ENCODE data around the gene HP1BP3.
"Not testable (repeated sequence)": the region's sequence is repeated elsewhere in the genome, so short reads cannot be mapped to it uniquely, and the experiment has no call there.

The HP1BP3 gene

DNA sequence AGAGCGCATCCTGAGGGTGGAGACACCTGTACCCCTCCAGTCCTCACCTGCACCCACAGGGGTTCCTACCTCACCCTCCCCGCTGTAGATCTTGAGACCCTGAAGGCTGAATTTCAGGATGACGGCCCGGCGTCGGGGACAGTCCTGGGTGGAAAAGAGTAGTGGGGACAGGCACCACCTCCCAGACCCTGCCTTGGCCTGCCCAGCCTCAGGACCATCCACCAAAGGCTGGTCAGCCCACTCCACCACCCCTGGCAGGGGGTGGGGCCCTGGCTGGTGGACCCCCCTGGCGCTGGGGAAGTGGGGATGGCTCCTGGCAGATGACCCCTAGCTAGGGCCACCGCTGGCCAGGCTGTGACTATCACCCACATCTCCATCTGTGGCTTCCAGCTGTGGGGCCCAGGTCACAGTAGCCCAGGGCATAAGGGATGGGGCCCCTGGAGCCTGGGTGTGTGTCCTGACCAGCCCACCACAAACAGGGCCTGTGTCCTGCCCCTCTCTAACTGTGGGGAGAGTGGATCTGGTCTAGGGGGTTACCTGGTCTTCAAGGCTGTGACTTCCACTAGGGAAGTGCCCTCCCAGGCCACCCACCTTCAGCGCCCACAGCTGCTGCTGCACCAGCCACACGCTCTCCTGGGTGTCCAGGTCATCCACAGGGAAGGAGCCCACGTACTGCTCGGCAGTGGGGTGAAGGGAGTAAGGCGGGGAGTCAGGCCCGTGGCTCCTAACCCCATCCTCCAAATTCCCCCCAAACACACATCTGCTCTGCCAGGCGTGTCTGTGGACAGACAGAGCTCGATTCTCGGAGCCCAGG is 60.0 kb downstream of the HP1BP3 start:
- DNase-seq, result no peak

DNA sequence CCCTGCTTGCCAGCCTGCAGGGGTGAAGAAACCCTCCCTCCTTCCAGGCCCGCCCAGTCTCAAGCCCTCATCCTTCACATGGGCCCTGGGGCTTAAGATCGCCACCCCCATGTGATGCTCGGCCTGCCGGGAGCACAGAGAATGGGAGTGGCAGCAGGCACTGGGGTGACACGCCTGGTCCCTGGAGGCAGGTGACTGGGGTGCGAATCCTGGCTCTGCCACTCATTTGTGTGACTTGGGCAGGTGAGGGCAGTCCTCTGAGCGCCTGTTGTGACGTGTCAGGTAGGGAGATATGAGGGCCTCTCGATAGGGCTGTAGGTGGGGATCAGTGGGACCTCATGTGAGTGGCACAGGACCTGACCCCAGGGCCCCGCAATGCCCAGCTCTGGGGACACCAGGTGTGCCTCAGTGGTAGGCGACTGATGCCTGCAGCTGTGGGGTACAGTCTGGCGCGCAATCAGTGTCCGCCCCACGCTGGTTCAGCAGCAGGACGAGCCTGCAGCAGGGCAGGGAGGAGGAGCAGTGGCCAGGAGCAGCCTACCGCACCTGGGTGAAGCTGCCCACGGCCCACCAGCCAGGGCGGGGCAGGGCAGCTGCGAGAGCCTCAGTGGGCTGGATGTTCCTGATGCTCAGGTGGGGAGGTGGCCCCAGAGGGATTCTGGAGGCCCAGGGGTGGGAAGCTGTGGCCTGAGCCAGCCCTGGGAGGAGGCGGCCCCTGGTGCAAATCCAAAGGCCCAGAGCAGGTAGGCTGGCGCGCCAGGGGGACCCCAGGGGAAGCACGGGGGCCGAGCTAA is 60.8 kb downstream of the HP1BP3 start:
- no peak for DNase-seq

GRCh38 chr1:20725189-20726117 is 61.7 kb downstream of the HP1BP3 start:
- no peak for DNase-seq

DNA sequence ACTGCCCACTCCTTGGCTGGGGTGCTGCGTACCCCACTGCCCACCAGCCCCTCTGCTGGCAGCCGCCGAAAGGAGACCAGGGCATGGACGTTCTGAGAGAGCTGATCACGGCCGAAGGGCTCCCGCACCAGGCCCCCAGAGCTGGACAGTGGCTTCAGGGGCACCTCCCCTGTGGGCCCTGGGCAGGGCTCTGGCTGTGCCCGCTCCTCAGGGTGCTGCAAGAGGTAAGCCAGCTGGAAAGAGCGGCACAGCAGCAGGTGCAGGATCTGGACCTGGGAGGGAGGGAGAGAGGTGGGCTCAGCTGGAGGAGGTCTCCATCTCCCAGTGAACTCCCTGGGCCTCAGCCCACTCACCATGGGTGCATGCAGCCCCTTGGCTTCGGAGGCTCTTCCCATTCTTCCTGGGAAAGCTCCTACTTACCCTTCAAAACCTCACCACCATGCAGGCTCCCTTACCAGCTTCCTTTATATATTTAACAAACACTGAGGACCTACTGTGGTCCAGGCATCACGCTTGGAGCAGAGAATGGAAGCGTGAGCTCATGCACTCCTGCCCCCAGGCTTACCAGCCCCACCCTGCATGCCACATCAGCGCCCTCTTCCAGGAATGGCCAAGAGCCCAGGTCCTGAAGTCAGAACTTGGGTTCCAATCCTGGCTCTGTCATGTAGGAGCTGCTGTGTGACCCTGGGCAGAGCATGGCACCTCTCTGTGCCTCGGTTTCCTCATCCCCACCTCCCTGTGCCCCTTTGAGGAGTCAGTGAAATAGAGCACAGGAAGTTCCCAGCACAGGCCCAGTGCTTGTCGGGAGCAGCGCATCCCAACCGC is 62.5 kb downstream of the HP1BP3 start:
- DNase-seq, result no peak

- DNase-seq, result no peak
Measured at GRCh38 chr1:20723537-20724363, 63.4 kb downstream of the HP1BP3 start.

- no peak for DNase-seq
Measured at GRCh38 chr1:20723159-20723536, 64.0 kb downstream of the HP1BP3 start.

GRCh38 chr1:20721117-20722061 is 65.7 kb downstream of the HP1BP3 start:
- no peak for DNase-seq

GRCh38 chr1:20720631-20721091 is 66.4 kb downstream of the HP1BP3 start:
- DNase-seq, result no peak

GRCh38 chr1:20719871-20720620 is 67.1 kb downstream of the HP1BP3 start:
- DNase-seq, result no peak

DNA sequence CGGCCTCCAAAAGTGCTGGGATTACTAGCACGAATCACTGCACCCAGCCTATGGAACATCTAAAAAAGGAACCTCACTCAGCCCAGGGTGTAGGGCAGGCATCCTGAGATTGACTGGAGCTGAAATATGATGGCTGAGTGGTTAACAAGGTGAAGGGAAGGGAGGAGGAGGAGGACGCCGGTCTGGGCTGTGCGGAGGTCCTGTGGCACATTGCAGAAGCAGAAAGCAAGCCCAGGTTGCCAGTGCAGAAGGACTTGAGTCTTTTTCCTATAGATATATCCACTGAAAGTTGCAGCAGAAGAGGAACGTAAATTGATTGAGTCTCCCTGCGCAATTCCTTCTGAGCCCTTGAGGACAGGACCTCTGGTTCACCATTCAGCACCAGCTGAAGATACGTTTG is 67.8 kb downstream of the HP1BP3 start:
- DNase-seq, result no peak

GRCh38 chr1:20718343-20718882 is 68.7 kb downstream of the HP1BP3 start:
- not testable (repeated sequence) for DNase-seq

DNA sequence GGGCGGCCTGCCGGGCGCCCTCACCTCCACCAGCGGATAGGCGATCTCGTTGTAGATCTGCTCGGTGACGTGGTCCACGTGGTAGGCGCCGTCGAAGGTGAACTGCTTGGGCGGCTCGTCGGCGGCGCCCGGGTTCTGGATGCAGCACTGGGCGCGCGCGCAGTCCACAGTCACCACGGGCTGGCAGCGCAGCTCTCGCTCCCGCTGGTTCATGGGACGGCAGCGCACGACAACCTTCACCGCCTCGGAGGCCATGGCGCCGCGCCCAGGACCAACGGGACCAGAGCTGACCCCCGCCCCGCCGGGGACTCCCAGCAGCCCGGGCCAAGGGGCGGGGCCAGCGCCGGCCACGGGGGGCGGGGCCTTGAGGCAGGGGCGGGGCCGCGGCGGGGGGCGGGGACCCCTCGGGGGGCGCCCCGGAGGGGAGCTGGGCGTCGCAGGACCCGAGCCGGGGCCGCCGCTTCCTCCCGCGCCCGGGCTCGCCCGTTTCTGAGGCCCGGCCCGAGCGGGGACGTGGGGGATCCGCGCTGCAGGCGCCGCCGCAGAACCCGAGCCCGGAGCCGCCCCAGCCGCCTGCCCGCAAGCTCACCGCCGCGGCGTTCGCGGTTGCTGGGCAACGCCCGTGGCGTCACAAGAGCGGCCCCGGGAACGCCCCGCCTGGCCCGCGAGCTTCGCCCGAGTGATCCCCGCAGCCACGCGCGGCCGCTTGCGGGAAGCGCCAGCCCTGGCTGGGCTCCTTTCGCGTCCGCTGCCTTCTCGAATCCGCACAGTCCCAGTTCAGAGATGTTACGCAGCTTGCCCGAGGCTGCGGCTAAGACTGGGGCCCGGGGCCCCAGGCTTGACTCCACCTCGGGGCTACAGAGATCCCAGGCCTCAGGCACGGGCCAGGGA is 69.4 kb downstream of the HP1BP3 start, which contains the start of gene KIF17:
TSS of gene KIF17 (minus strand) at position 556 of the 891 bp plus-strand sequence. CDS start at position 255, 301 bp downstream.
- no peak for DNase-seq

- no peak for DNase-seq
Measured at GRCh38 chr1:20716232-20716631, 70.9 kb downstream of the HP1BP3 start.

DNA sequence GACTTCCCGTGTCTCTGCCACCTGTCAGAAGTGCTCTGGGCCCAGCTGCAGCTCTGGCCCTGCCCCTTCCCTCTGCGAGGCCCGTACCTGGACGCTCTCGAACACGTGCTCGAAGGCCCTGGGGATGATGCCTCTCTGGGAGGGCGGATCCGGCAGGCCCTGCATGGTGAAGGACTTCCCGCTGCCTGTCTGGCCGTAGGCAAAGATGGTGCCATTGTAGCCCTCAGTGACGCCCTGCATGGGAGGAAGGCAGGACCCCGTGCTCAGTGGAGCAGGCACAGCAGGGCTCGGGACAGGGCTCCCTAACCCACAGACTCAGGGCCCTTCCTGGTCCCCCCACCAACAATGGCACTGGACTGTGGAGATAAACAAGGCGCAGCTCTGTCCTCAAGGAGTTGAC is 71.7 kb downstream of the HP1BP3 start:
- no peak for DNase-seq

- DNase-seq, result no peak
Measured at GRCh38 chr1:20713440-20713839, 73.7 kb downstream of the HP1BP3 start.

GRCh38 chr1:20712215-20712577 is 74.9 kb downstream of the HP1BP3 start:
- no peak for DNase-seq

Data from NCI-H446 treated with DMSO at 0.1 percent for 48 hours (cell line).